ENCODE data around the gene HLA-DQA1. TPM values are rescaled to one million over a fixed set of nuclear protein-coding genes. Genes with fewer than 3 reads are reported as not detected.
"Not testable (repeated sequence)": the region's sequence is repeated elsewhere in the genome, so short reads cannot be mapped to it uniquely, and the experiment has no call there.

HLA-DQA1 gene
- total RNA-seq, result 10 to 100 TPM in 2 of 3 donors, 1 to 10 TPM in 1; 7.0 to 46.7 (median 39.9) TPM
- total RNA-seq (2013), result 149 TPM

DNA sequence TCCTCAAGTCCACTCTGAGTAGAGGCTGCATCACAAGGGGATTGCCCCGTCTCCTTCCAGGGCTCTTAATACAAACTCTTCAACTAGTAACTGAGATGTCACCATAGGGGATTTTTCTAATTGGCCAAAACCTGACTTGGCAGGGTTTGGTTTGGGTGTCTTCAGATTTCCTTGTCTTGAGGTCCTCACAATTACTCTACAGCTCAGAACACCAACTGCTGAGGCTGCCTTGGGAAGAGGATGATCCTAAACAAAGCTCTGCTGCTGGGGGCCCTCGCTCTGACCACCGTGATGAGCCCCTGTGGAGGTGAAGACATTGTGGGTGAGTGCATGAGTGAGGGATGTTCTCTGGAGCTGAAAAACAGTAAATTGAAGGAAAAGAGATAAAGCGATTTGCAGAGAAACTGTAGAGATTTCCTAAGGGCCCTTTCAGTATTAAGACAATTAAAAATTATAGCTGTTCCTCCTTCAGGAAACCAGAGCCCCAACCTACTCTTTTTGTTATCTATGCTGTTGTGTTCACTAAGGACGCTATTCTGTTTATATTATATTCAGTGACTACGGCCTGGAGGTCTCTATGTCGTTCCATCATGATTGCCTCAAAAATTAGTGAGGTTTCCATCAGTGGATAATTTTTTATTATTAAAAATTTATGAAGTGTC lies at the start of gene HLA-DQA1:
HLA-DQA1 (plus strand) TSS at position 188 of the 662 bp plus-strand sequence; CDS start at position 241, 53 bp downstream.
- H3K4me1 Mint-ChIP-seq, result peaks cover 18 to 32% of the 10 kb centered on the region in 2 donors
- H3K9me3 Mint-ChIP-seq, result no peaks in the 10 kb centered on the region
- DNase-seq (peak in 1 of 2 donors; percentile 67), ATAC-seq (peak; percentile 86 to 96 (median 86))
- TF ChIP-seq, protein P1, sequence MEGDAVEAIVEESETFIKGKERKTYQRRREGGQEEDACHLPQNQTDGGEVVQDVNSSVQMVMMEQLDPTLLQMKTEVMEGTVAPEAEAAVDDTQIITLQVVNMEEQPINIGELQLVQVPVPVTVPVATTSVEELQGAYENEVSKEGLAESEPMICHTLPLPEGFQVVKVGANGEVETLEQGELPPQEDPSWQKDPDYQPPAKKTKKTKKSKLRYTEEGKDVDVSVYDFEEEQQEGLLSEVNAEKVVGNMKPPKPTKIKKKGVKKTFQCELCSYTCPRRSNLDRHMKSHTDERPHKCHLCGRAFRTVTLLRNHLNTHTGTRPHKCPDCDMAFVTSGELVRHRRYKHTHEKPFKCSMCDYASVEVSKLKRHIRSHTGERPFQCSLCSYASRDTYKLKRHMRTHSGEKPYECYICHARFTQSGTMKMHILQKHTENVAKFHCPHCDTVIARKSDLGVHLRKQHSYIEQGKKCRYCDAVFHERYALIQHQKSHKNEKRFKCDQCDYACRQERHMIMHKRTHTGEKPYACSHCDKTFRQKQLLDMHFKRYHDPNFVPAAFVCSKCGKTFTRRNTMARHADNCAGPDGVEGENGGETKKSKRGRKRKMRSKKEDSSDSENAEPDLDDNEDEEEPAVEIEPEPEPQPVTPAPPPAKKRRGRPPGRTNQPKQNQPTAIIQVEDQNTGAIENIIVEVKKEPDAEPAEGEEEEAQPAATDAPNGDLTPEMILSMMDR (IDR thresholded peaks at IDR 0.05), result no peak
- Histone ChIP-seq H3K36me3 (ENCODE audit: control insufficient read depth, insufficient read depth, low read length) (no peaks in the 10 kb centered on the region), H3K27ac (ENCODE audit: low read length) (peak within 1 kb of the TSS; percentile 73), H3K27me3 (ENCODE audit: control insufficient read depth, insufficient read depth, low read length) (no peaks in the 10 kb centered on the region), H3K4me3 (ENCODE audit: low read length) (peak within 1 kb of the TSS; percentile 39), H3K4me1 (ENCODE audit: control insufficient read depth, insufficient read depth, low read length) (peaks cover 1% of the 10 kb centered on the region), H3K9me3 (ENCODE audit: control insufficient read depth, insufficient read depth, low read length) (no peaks in the 10 kb centered on the region)
- no peaks in the 10 kb centered on the region for H3K36me3 Mint-ChIP-seq
- peak within 1 kb of the TSS; percentile 78 to 83 for H3K27ac Mint-ChIP-seq
- WGBS (ENCODE audit: insufficient coverage), result 43% methylated on average over 3 of the region's 7 CpGs
- H3K4me3 Mint-ChIP-seq, result peak within 1 kb of the TSS; percentile 63
- H3K27me3 Mint-ChIP-seq (ENCODE audit: low read depth in 2 of 2), result peaks cover 16 to 17% of the 10 kb centered on the region in 2 donors
- intact Hi-C loops (cut with micrococcal nuclease), result no loop called here

DNA sequence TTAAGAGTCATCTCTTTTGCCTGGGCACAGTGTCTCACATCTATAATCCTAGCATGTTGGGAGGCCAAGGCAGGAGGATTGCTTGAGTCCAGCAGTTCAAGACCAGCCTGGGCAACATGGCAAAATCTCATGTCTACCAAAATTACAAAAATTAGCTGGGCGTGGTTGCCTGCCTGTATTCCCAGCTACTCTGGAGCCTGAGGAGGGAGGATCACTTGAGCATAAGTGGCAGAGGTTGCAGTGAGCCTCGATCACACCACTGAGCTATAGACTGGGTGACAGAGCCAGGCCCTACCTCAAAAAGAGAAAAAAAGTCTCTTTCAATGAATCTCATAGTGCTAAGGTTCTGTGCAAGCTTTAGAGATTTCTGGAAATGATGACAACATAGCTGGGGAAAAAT lies 49.0 kb upstream of the HLA-DQA1 start:
- peak overlapping the region in 1 of 2 donors; percentile 87 for H3K27ac Mint-ChIP-seq
- Histone ChIP-seq H3K4me1 (ENCODE audit: control insufficient read depth, insufficient read depth, low read length) (no peaks in the 10 kb centered on the region), H3K27ac (ENCODE audit: low read length) (peak overlapping the region; percentile 53), H3K9me3 (ENCODE audit: control insufficient read depth, insufficient read depth, low read length) (no peaks in the 10 kb centered on the region), H3K36me3 (ENCODE audit: control insufficient read depth, insufficient read depth, low read length) (no peaks in the 10 kb centered on the region), H3K4me3 (ENCODE audit: low read length) (peak overlapping the region; percentile 36), H3K27me3 (ENCODE audit: control insufficient read depth, insufficient read depth, low read length) (no peaks in the 10 kb centered on the region)
- no peaks in the 10 kb centered on the region for H3K36me3 Mint-ChIP-seq
- peaks cover 50 to 60% of the 10 kb centered on the region in 2 donors for H3K4me1 Mint-ChIP-seq
- H3K27me3 Mint-ChIP-seq (ENCODE audit: low read depth in 2 of 2), result peaks cover 6% of the 10 kb centered on the region in 2 donors
- peak overlapping the region; percentile 42 for H3K4me3 Mint-ChIP-seq
- WGBS (ENCODE audit: insufficient coverage), result 83% methylated on average over 1 of the region's 2 CpGs
- DNase-seq, result no peak
- no peak for ATAC-seq
- intact Hi-C loops (cut with micrococcal nuclease), result loop anchor here (1.0 kb wide), 1 partner anchor 59 kb away; no protein-coding TSS in a partner anchor
- TF ChIP-seq, protein P1 (IDR thresholded peaks at IDR 0.05), result no peak
- no peaks in the 10 kb centered on the region for H3K9me3 Mint-ChIP-seq

DNA sequence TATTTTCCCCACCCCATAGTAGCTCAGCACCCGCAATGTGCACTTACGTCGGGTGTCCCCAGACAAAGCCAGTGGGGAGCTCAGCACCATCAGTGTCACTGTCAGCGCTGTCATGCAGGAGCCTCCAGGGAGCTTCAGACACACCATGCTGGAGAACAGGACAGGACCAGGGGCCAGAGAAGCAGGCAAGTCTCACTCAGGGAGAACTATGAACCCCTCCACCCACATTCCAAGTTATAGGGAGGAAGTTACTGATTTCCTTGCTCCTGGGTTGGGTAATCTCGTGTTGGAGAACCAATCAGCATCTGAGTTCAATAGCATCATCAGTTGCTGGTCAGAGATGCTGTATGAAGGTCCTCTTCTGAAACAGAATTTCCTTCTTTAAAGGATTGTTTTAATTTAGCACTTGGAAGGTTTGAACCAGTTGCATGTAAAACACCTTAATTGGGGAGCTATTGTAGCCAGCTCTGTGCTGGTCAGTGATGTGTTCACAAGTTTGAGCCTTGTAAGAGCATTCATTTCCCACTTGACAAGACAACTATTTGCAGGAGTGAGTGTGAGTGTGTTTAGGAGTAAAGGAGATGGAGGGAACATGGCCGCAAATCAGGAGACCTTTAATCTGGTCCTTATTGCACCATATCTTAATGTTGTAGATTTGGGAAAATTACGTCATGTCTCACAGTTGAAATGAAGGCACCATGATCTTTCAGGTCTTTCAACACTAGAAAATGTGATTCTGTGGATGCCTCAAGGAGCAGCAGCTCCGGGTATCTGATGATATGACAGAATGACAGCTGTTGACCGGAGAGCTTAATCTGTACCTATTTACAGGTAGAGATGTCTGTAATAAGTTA lies 47.4 kb upstream of the HLA-DQA1 start, which contains the start of gene HLA-DRB1:
HLA-DRB1 (minus strand) TSS at position 253 of the 854 bp plus-strand sequence; CDS start at position 147, 106 bp downstream.
- H3K9me3 ChIP-seq (ENCODE audit: control insufficient read depth, insufficient read depth, low read length), result no peaks in the 10 kb centered on the region

DNA sequence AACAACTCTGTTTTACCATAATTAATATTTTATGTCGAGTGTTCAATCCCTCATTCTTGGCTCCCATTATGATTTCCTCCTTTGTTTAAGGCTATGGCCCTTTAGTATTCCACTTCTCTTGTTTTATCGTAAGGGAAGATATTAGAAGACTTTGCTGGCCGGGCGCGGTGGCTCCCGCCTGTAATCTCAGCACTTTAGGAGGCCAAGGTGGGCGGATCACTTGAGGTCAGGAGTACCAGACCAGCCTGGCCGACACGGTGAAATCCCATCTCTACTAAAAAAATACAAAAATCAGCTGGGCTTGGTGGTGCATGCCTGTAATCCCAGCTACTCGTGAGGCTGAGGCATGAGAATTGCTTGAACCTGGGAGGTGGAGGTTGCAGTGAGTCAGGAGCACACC lies 46.5 kb upstream of the HLA-DQA1 start:
- H3K4me3 ChIP-seq (ENCODE audit: low read length); H3K27me3 ChIP-seq (ENCODE audit: control insufficient read depth, insufficient read depth, low read length); H3K4me1 ChIP-seq (ENCODE audit: control insufficient read depth, insufficient read depth, low read length); H3K4me3 Mint-ChIP-seq; H3K27ac Mint-ChIP-seq; H3K27ac ChIP-seq (ENCODE audit: low read length); H3K36me3 ChIP-seq (ENCODE audit: control insufficient read depth, insufficient read depth, low read length); H3K36me3 Mint-ChIP-seq; intact Hi-C loops (cut with micrococcal nuclease); H3K27me3 Mint-ChIP-seq (ENCODE audit: low read depth in 2 of 2); H3K9me3 ChIP-seq (ENCODE audit: control insufficient read depth, insufficient read depth, low read length); DNase-seq; ATAC-seq; H3K9me3 Mint-ChIP-seq: not testable (repeated sequence)
- no CpG with 5 or more reads among the region's 10 CpGs for WGBS (ENCODE audit: insufficient coverage)
- H3K4me1 Mint-ChIP-seq, result peaks cover 32 to 37% of the 10 kb centered on the region in 2 donors

More for the DNA sequence above, 47.4 kb upstream of the HLA-DQA1 start, which contains the start of gene HLA-DRB1:
- no peaks in the 10 kb centered on the region for H3K9me3 Mint-ChIP-seq
- H3K4me1 ChIP-seq (ENCODE audit: control insufficient read depth, insufficient read depth, low read length), result no peaks in the 10 kb centered on the region
- WGBS (ENCODE audit: insufficient coverage), result 7% methylated on average over 8 of the region's 9 CpGs
- no peaks in the 10 kb centered on the region for H3K36me3 ChIP-seq (ENCODE audit: control insufficient read depth, insufficient read depth, low read length)
- peak within 1 kb of the TSS; percentile 78 for H3K4me3 Mint-ChIP-seq
- no peaks in the 10 kb centered on the region for H3K27me3 ChIP-seq (ENCODE audit: control insufficient read depth, insufficient read depth, low read length)
- no peaks in the 10 kb centered on the region for H3K36me3 Mint-ChIP-seq
- H3K27me3 Mint-ChIP-seq (ENCODE audit: low read depth in 2 of 2), result peaks cover 6% of the 10 kb centered on the region in 2 donors
- peak within 1 kb of the TSS; percentile 36 for H3K4me3 ChIP-seq (ENCODE audit: low read length)
- DNase-seq (peak; percentile 38 to 59), ATAC-seq (peak; percentile 96 to 97 (median 96))
- H3K4me1 Mint-ChIP-seq, result peaks cover 40 to 44% of the 10 kb centered on the region in 2 donors
- TF ChIP-seq, protein P1 (IDR thresholded peaks at IDR 0.05), result no peak
- peak within 1 kb of the TSS; percentile 27 to 87 for H3K27ac Mint-ChIP-seq
- intact Hi-C loops (cut with micrococcal nuclease), result no loop called here
- H3K27ac ChIP-seq (ENCODE audit: low read length), result peak within 1 kb of the TSS; percentile 73
